Adipocyte (in vitro differentiated cells): Measurements from ENCODE around the gene LAMA2.
"Not testable (repeated sequence)": the region's sequence is repeated elsewhere in the genome, so short reads cannot be mapped to it uniquely, and the experiment has no call there.

Experiments
- DNase-seq: peaks from one replicate; pipeline ENCODE4 v3.0.0-alpha.2; 2015; ENCODE audit warnings: low read depth
- H3K27me3 ChIP-seq: replicated peaks from 2 replicates; pipeline ENCODE4 v1.7.0; 2013; ENCODE audit warnings: mild to moderate bottlenecking, low read length, moderate library complexity; ENCODE audit not compliant: control insufficient read depth, insufficient read depth
- H3K36me3 ChIP-seq: 2 replicates; pipeline ENCODE4 v1.7.0; 2013; ENCODE audit warnings: low read length, mild to moderate bottlenecking, moderate library complexity; ENCODE audit not compliant: control insufficient read depth, insufficient read depth, severe bottlenecking
- H3K4me1 ChIP-seq: 2 replicates; pipeline ENCODE4 v1.7.0; 2013; ENCODE audit warnings: mild to moderate bottlenecking, low read length, moderate library complexity; ENCODE audit not compliant: control insufficient read depth, insufficient read depth
- H3K4me3 ChIP-seq: 2 replicates; pipeline ENCODE4 v1.7.0; 2013; ENCODE audit warnings: mild to moderate bottlenecking, low read length, moderate library complexity
- H3K9ac ChIP-seq: 2 replicates; pipeline ENCODE4 v1.7.0; 2013; ENCODE audit warnings: mild to moderate bottlenecking, low read length, moderate library complexity
- H3K9me3 ChIP-seq: 2 replicates; pipeline ENCODE4 v1.7.0; 2013; ENCODE audit warnings: mild to moderate bottlenecking, low read length, moderate library complexity; ENCODE audit not compliant: control insufficient read depth

The LAMA2 gene

GRCh38 chr6:129073691-129074395 is 190.9 kb downstream of the LAMA2 start:
- DNase-seq: peak; percentile 1
- H3K36me3 ChIP-seq: peaks cover 10% of the 10 kb centered on the region
- peak overlapping the region; percentile 39 for H3K4me3 ChIP-seq
- peak overlapping the region; percentile 37 for H3K9ac ChIP-seq
- H3K4me1 ChIP-seq: peaks cover 13% of the 10 kb centered on the region
- H3K27me3 ChIP-seq: no peaks in the 10 kb centered on the region
- no peaks in the 10 kb centered on the region for H3K9me3 ChIP-seq

GRCh38 chr6:129084406-129084805 is 201.5 kb downstream of the LAMA2 start:
- Histone ChIP-seq H3K4me1 (peaks cover 15% of the 10 kb centered on the region), H3K27me3 (no peaks in the 10 kb centered on the region), H3K4me3 (no peak overlapping the region), H3K36me3 (peaks cover 3% of the 10 kb centered on the region), H3K9me3 (no peaks in the 10 kb centered on the region), H3K9ac (no peak overlapping the region)
- DNase-seq: no peak

GRCh38 chr6:129088481-129088880 is 205.5 kb downstream of the LAMA2 start:
- H3K9me3 ChIP-seq, H3K9ac ChIP-seq, DNase-seq, H3K4me3 ChIP-seq, H3K36me3 ChIP-seq, H3K27me3 ChIP-seq: not testable (repeated sequence)
- peaks cover 15% of the 10 kb centered on the region for H3K4me1 ChIP-seq

- H3K9me3 ChIP-seq: no peaks in the 10 kb centered on the region
- no peaks in the 10 kb centered on the region for H3K27me3 ChIP-seq
- DNase-seq: no peak
- no peak overlapping the region for H3K4me3 ChIP-seq
- H3K4me1 ChIP-seq: peaks cover 15% of the 10 kb centered on the region
- no peak overlapping the region for H3K9ac ChIP-seq
- peaks cover 6% of the 10 kb centered on the region for H3K36me3 ChIP-seq
Observed at GRCh38 chr6:129089357-129089756, 206.4 kb downstream of the LAMA2 start.

- H3K4me1 ChIP-seq: no peaks in the 10 kb centered on the region
- H3K36me3 ChIP-seq: peaks cover 18% of the 10 kb centered on the region
- no peaks in the 10 kb centered on the region for H3K9me3 ChIP-seq
- no peak overlapping the region for H3K9ac ChIP-seq
- no peak for DNase-seq
- H3K27me3 ChIP-seq: no peaks in the 10 kb centered on the region
- no peak overlapping the region for H3K4me3 ChIP-seq
Observed at GRCh38 chr6:129094147-129094546, 211.2 kb downstream of the LAMA2 start.

- no peaks in the 10 kb centered on the region for H3K9me3 ChIP-seq
- peaks cover 31% of the 10 kb centered on the region for H3K36me3 ChIP-seq
- no peaks in the 10 kb centered on the region for H3K27me3 ChIP-seq
- no peak for DNase-seq
- peaks cover 4% of the 10 kb centered on the region for H3K4me1 ChIP-seq
- H3K4me3 ChIP-seq: no peak overlapping the region
- no peak overlapping the region for H3K9ac ChIP-seq
Observed at GRCh38 chr6:129096651-129097290, 213.8 kb downstream of the LAMA2 start.

GRCh38 chr6:129098061-129098553 is 215.2 kb downstream of the LAMA2 start:
- no peak overlapping the region for H3K9ac ChIP-seq

GRCh38 chr6:129099696-129100095 is 216.8 kb downstream of the LAMA2 start:
- H3K36me3 ChIP-seq: peaks cover 26% of the 10 kb centered on the region
- no peak overlapping the region for H3K9ac ChIP-seq
- H3K27me3 ChIP-seq: no peaks in the 10 kb centered on the region
- DNase-seq: no peak
- peaks cover 25% of the 10 kb centered on the region for H3K4me1 ChIP-seq
- no peak overlapping the region for H3K4me3 ChIP-seq
- no peaks in the 10 kb centered on the region for H3K9me3 ChIP-seq

More at GRCh38 chr6:129098061-129098553, 215.2 kb downstream of the LAMA2 start:
- Histone ChIP-seq H3K4me3 (no peak overlapping the region), H3K36me3 (peaks cover 26% of the 10 kb centered on the region), H3K4me1 (peaks cover 10% of the 10 kb centered on the region), H3K9me3 (no peaks in the 10 kb centered on the region), H3K27me3 (no peaks in the 10 kb centered on the region)
- no peak for DNase-seq

- peaks cover 30% of the 10 kb centered on the region for H3K4me1 ChIP-seq
- no peak overlapping the region for H3K4me3 ChIP-seq
- H3K36me3 ChIP-seq: peaks cover 26% of the 10 kb centered on the region
- H3K9ac ChIP-seq: no peak overlapping the region
- no peaks in the 10 kb centered on the region for H3K27me3 ChIP-seq
- no peaks in the 10 kb centered on the region for H3K9me3 ChIP-seq
- no peak for DNase-seq
Observed at GRCh38 chr6:129100164-129100563, 217.2 kb downstream of the LAMA2 start.

- Histone ChIP-seq H3K27me3 (no peaks in the 10 kb centered on the region), H3K4me3 (no peak overlapping the region), H3K9ac (peak overlapping the region; percentile 72), H3K4me1 (peaks cover 40% of the 10 kb centered on the region), H3K9me3 (no peaks in the 10 kb centered on the region), H3K36me3 (peaks cover 26% of the 10 kb centered on the region)
- no peak for DNase-seq
Observed at GRCh38 chr6:129102741-129103140, 219.8 kb downstream of the LAMA2 start.

GRCh38 chr6:129104131-129104530 is 221.2 kb downstream of the LAMA2 start:
- peaks cover 45% of the 10 kb centered on the region for H3K4me1 ChIP-seq
- no peaks in the 10 kb centered on the region for H3K27me3 ChIP-seq
- DNase-seq: peak; percentile 69
- H3K36me3 ChIP-seq: peaks cover 13% of the 10 kb centered on the region
- peak overlapping the region; percentile 68 for H3K9ac ChIP-seq
- no peak overlapping the region for H3K4me3 ChIP-seq
- no peaks in the 10 kb centered on the region for H3K9me3 ChIP-seq
